Fibroblast of skin of right biceps (primary cell): ENCODE data around the gene PFN2.
A peak's percentile ranks its signal among the peaks of the same experiment; 100 is the strongest.
"Not testable (repeated sequence)": the region's sequence is repeated elsewhere in the genome, so short reads cannot be mapped to it uniquely, and the experiment has no call there.

ENCODE experiments used
- DNase-seq: peaks from one replicate; pipeline ENCODE4 v3.0.0-alpha.2; 2013

Gene PFN2

DNA sequence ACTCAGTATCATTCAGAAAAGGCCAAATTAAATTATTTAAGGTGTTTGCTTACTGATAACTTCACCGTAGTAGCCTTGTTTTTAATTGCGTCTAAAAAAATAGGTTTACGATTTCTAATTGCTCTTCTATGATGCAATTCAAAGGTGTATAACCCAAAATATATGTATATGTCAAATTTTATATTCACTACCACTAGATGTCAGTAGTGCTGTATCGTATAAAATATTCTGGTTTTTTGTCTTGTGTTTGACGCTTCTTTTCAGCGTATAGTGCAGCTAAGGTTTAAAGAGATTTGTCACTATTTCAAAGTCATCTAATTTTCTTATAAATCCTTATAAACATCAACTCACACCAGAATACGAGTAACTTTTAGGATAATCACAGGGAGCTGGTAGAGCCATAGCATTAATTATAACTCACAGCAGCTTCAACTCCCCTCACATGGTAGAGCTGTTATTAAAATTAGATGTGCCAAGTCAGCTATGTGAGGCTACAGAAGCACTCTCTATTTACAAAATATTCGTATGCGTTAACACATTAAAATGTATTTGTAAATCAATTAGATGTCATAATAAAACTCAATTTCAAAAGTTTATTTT lies 3.5 kb downstream of the PFN2 start:
- peak; percentile 72 for DNase-seq

DNA sequence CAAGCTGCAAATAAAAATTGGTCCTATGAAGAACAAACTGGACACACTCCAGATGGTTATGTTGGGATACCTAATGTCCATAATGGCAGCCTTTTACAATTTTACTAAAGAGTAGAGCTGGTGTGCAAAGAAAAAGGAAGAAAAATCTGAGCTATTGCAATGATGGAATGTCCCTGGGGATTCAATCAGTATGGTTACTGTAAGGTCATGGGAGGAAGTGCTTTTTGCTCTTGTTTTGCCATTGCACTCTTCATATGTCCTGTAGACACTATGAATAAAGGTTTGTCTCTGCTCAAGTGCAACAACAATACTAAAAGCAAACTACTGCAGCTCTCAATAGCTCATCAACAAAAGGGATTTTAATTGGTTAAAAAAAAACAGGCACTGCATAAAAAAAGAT lies 5.4 kb downstream of the PFN2 start:
- peak; percentile 48 for DNase-seq

DNA sequence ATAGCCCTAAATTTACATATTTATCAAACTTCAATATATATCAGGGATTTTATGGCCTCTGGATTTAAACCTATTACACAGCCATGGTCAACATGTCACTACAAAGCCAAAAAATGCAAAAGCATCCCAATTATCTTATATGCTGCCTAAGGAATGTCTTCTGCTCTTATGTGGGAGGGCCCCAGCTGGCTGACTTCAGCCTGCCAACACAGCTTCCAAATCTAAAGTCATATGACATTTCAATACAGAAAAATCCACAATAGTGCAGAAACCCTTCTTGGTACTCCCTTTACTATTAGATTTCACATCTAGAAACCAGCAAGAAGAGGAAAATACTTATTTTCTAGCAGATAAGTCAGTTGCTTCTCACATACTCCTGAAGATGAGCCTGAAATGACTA lies 6.4 kb downstream of the PFN2 start:
- DNase-seq = peak; percentile 34

DNA sequence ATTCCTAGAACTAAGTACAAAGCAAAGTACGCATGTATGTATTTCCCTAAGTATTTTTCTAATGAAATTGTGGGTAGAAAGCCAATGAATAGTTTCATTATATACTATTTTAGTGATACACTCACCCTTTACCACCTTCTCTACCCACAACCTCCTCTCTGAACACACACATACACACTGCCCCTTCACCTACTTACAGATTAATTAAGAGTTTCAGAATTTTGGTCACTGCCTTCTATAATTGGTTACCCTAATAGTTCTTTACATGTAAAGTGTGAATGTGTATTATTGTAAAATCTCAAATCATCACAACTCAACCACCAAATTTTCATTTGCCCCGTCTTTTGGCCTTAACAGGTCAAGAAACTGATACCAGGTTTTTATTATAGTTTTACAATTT lies 7.2 kb downstream of the PFN2 start:
- DNase-seq = no peak

DNA sequence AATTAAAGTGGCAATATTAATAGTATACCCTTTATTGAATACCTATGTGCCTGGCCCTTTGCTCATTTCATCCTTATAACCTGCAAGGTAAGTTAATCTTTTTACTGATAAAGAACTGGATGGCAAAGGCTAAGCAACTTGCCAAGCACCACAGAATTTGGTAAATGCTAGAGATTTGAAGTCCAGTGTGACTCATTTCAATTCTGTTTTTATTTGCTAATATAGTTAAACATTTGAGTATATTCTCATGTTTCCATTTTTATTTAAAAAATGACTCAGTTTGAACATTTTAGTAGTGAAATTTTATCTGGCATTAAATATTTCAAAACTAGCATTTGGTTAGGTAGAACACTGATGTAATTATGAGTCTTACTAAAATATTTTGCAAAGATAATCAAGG lies 11.3 kb downstream of the PFN2 start:
- no peak for DNase-seq

DNA sequence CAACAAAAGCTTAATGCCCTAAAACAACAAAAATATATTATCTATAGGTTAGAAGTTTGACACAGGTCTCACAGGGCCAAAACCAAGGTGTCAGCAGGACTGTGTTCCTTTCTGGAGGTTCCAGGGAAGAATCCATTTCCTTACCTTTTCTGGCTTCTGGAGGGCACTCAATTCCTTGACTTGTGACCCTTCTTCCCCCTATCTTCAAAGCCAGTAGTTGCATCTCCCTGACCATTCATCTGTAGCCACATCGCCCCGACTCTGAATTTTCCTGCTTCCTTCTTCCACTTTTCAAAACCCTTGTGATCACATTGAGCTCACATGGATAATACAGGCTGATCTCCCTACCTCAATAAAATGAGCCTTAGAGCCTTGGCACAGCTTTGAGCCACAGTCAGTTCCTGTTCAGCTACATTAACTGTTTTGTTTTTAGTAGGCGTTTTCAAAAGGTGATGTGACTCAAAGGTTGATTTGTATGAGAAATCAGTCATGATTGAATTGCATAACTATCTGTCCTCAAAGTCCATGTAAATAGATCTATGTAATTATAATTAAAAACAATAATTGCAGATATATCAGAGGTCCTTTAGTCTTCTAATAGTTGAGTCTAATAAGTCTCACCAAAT lies 12.4 kb downstream of the PFN2 start:
- DNase-seq = no peak

DNA sequence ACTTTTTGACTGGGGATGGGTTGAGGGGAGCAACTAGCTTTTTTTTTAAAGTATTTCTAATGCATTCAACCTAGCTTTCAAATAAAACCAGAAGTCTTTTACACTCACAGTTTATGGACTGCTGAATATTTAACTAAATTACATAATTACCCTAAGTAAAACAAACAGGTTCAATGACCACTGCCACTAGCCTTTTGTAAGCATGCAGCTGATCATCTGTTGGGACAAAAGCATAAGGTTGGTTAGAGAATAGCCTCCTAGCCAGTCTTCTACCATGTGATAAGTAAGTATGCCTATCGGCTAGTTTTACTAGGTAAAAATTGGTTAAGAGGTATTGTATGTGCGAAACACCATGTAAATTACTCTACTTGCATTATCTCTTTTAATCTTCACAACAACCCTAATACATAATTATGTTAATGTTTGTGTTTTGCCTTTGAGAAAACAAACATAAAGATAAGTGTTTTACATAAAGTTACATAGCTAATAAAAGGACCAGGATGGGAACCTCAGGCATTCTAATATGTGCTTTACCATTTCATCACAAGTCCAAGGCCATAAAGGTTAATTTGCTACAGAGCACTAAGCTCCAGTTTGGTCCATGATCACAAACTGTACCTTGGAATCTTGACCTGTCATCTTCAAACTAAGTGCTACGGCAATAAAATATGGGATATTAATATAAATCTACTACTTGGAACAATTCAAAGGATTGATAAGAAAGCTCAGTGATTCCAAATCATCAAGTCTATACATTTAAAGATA lies 13.2 kb downstream of the PFN2 start:
- DNase-seq = no peak

DNA sequence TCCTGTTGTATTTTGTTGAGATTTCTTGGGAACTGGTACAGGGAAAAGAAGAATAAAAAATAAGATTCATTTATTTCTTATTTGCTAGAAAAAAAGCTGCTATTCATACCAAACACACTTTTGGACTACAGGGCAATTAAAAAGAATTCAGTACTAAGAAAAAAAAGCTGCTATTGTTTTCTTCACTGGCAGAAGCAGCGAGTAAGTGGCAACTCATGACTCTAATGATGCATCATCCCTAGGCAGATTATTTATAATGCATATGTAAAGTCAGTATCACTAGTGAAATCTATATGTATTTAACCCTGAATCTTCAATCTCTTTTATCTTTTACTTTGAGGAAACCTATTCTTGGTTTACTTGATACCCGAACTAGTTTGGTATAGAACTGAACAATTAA lies 15.2 kb downstream of the PFN2 start:
- no peak for DNase-seq

DNA sequence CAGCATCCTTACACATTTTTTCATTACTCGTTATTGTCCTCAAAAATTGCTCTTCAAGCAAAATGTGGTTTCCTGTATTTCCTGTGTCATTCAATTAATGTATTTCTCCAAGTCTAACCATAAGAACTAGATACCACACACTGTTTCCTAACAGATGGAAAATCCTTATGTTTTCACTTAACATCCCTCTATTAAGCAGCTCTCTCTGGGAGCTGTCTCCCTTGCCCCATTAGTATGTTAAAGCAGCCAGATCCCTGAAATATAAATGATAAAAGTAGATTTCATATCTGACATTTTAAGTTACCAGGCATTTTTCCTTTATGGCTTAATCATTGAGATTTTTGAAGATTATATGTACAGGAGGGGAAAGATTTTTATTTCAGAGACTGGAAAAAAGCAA lies 15.9 kb downstream of the PFN2 start:
- peak; percentile 58 for DNase-seq

DNA sequence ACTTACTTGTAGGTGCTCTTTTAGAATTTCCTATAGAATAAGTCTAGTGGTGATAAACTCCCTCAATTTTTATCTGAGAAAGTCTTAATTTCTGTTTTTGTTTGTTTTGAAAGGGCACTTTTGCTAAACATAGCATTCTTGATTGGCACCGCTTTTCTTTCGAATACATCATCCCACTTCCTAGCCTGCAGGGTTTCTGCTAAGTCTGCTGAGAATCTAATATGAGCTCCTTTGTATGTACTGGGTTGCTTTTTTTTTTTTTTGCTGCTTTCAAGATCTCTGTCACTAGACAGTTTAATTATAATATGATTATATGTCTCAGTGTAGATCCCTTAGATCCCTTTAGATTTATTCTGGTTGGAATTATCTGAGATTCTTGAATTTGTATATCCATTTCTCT lies 21.5 kb downstream of the PFN2 start:
- DNase-seq = no peak

DNA sequence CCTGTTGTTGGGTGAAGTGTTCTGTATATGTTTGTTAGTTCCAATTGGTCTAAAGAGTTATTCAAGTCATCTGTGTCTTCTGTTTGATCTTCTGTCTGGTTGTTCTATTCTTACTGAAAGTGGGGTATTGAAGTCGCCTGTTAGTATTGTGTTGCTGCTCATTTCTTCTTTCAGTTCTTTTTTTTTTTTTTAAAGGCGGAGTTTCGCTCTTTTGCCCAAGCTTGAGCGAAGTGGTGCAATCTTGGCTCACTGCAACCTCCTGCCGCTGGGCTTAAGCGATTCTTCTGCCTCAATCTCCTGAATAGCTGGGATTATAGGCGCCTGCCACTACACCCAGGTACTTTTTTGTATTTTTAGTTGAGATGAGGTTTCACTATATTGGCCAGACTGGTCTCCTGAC lies 23.5 kb downstream of the PFN2 start:
- DNase-seq = no peak

DNA sequence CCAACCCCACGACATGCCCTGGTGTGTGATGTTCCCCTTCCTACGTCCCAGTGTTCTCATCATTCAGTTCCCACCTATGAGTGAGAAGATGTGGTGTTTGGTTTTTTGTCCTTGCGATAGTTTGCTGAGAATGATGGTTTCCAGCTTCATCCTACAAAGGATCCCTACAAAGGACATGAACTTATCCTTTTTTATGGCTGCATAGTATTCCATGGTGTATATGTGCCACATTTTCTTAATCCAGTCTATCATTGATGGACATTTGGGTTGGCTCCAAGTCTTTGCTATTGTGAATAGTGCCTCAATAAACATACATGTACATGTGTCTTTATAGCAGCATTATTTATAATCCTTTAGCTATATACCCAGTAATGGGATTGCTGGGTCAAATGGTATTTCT lies 26.7 kb downstream of the PFN2 start:
- not testable (repeated sequence) for DNase-seq

DNA sequence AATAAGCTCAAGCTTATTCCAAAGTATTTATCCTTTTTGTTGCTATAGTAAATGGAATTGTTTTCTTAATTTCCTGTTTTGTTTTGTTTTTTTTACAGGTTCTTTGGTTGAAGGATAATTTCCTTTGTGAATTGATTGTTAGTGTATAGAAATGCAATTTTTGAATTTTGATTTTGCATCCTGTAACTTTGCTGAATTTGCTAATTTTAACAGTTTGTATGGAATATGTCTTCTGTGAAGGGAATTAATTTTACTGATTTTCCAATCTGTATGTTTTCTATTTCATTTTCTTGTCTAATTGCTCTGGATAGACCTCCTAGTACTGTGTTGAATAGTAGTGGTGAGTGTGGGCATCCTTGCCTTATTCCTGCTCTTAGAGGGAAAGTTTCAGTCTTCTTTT lies 28.3 kb downstream of the PFN2 start:
- DNase-seq = no peak

DNA sequence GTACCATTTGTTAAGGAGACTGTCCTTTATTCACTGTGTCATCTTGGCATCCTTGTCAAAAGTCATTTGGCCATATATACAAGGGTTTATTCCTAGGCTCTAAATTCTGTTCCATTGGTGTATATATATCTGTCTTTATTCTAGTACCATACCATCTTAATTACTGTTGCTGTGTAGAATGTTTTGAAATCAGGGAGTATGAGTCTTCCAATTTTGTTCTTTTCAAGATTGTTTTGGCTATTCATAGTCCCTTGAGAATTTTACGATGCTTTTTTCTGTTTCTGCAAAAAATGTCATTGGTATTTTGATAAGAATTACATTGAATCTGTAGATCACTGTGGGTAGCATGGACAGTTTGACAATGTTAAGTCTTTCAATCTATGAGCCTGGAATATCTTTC lies 28.7 kb downstream of the PFN2 start:
- no peak for DNase-seq

DNA sequence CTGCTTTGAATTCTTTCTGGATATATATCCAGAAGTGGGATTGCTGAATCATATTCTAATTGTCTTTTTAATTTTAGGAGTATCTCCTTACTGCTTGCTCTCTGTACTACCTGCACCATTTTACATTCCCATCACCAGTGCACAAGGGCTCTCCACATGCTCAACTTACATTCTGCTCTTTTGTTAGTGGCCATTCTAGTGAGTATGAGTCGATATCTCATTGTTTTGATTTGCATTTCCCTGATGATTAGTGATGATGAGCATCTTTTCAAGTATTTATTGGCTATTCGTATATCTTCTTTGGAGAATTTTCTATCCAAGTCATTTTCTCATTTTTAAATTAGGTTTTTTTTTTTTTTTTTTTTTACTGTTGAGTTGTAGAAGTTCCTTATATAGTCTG lies 29.5 kb downstream of the PFN2 start:
- DNase-seq = peak; percentile 62

DNA sequence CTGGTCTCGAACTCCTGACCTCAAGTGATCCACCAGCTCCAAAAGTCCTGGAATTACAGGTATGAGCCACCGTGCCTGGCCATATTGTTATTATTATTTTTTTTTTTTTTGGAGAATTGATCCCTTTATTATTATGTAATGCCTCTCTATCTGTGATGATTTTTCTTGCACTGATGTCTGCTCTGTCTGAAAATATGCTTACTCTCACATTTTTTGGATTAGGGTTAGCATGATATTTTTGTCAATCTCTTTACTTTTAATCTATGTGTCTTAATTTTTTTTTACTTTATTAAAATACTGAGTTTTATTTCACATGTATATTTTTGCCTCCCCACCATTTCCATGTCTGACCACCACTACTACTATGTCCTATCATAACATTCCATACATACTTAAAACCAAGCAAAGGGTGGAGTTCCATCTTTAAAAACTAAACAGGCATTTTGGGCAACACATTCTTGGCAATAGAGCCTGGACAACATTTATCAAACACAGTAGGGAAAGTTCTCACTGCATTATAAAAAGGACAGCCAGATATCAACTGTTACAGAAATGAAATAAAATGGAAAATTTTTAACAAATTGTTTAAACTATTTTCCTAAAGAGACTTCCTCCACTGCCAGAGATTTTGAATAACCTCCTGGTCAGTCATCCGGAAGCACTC lies 32.2 kb downstream of the PFN2 start:
- DNase-seq = peak; percentile 40

DNA sequence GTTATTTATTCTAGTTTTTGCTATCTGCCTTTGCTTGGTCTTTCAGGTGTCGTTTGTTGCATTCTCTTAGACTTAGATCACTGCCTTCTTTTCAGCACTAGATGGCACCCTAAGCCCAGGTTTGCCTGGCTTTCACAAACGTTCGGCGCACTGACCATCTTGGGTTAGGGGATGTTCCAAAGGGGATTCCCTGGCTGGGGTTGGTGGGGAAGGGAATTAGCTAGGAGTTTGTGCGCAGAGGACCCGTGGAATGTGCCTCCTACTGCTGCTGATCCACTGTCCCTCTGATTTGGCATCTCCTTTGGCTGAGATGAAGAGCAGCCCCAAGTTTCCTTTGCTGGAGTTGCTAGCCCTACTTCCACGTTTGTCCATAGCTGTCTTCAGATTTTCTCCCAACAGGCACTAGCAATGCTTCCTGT lies 33.9 kb downstream of the PFN2 start:
- DNase-seq = peak; percentile 65

DNA sequence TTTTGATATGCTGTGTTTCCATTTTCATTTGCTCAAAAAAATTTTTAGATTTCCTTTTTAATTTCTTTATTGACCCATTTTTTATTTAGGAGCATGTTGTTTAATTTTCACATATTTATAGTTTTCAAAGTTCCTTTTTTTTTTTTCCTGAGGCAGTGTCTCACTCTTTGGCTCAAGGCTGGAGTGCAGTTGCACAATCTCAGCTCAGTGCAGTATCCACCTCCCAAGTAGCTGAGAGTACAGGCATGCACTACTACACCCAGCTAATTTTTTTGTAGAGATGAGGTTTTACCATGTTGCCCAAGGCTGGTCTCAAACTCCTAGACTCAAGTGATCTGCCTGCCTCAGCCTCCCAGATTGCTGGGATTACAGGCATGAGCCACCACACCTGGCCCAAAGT lies 36.2 kb downstream of the PFN2 start:
- DNase-seq = peak; percentile 58

DNA sequence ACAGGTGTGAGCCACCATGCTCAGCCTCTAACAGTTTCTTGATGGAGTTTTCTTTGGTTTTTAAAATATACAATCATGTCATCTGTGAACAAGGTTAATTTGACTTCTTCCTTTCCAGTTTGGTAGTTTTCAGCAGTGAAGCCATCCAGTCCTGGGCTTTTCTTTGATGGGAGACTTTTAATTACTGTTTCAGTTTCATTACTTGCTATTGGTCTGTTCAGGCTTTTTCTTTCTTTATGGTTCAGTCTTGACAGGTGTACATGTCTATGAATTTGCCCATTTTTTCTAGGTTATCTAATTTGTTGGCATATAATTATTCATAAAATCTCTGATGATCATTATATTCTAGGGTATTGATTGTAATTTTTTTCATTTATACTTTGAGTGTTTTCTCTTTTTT lies 36.8 kb downstream of the PFN2 start:
- no peak for DNase-seq

DNA sequence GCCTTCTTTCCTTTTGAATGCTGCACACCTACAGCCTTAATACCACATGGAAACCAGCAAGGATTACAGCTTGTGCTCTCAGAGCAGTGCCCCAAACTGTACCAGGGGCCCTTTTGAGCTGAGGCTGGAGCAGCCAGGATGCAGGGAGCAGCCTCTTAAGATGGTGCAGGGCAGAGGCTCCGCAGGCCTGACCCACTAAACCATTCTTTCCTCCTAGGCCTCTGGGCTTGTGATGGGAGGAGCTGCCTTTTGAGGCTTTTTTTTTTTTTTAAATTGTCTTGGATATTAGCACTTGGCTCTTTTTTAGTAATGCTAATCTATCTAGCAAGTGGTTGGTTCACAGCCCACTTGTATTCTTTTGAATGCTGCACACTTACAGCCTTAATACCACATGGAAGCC lies 37.7 kb downstream of the PFN2 start:
- DNase-seq = no peak

DNA sequence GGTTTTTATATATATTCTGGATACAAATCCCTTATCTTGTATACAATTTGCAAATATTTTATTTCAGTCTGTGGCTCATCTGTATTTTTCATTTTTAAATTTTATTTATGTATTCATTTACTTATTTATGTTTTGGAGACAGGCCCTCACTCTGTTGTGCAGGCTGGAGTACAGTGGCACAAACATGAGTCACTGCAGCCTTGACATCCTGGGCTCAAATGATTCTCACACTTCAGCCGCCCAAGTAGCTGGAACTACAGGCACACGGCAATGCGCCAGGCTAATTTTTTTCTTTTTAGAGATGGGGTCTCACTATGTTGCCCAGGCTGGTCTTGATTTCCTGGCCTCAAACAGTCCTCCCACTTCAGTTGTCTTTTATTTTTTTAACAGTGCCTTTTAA lies 50.6 kb downstream of the PFN2 start:
- DNase-seq = no peak

DNA sequence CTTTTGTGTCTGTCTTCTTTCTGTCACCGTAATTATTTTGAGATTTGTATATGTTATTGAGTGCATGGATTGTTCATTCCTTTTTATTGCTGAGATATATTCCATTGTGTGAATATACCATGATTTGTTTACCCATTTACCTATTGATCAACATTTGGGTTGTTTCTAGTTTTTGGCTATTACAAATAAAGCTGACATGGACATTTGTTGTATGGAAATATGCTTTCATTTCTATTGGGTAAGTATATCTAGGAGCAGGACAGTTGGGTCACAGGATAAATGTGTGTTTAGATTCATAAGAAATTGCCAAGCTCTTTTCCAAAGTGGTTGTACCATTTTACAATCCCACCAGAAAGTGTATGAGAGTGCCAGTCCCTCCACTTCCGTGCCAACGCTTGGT lies 51.2 kb downstream of the PFN2 start:
- DNase-seq = no peak

DNA sequence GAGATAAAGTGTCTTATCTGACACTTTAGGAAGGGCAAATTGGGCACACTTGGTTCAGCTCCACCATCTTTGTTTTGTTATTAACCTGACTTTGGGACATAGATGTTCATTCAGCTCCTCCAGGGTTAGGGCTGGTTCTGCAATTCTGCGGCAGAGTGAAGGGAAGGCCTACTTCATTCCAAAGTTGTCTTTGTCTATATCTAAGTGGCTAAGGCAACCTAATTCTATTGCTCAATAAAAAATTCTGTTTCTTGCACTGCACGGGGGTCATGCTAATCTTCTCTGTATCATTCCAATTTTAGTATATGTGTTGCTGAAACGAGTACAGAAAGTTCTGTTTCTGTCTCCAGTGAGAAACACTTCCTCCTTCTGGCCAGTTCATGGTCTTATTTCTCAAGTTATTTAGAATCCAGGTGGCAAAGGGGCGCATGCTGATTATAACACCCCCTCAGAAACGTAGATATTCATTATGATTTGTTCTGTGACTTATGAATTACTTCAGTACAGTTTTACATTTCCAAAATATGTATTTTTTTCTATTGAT lies 53.5 kb downstream of the PFN2 start:
- DNase-seq = no peak
